Activated CD8-positive, alpha-beta memory T cell treated with anti-CD3 and anti-CD28 coated beads for 4 hours (primary cell): ENCODE measurements around the gene EGFL7.

Experiments used
- DNase-seq, 2 donors: peaks; one replicate each; pipeline ENCODE4 v3.0.0-alpha.2; 2020; ENCODE audit warnings: low read depth in 2 of 2

EGFL7 gene

DNA sequence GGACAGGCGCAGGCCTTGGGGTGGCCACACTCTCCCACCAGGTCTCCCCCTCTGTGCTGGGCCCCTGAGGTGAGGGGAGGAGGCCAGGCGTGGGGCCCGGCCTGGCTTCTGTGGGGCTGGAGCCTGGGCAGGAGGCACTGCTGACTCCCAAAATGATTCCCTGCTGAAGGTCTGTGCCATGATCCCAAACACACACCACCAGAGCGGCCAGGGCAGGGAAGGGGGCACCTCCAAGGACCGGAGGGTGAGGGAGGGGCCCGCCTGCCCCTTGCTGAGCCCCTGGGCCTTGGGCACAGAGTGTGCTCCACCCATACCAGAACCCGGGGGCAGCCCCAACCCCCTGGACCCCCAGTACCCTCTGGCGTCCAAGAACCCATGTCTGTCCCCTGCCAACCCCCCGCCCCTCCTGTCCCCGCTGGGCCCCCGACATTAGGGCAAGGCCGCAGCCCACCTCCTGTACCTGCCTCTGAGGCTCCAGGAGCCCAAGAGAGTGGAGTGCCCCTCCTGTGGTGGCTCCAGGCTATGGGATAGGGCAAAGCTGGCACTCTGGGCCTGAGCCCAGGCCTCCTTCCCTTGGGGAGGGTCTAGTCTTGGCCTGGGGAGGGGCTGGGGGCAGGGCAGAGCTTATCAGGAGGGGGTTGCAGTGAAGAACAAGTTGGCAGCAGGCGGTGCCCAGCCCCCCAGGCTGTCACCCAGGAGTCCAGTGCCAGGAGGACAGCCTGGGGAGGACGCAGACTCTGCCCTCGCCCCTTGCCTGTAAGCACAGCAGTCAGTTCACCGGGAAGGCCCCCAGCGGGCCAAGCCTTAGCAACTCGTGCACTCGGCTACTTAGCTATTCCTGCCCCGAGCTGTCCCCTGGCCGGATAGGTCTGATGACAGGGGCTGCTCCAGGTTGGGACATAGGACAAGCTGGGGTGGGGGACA lies 2.6 kb upstream of the EGFL7 start:
- no peak for DNase-seq

DNA sequence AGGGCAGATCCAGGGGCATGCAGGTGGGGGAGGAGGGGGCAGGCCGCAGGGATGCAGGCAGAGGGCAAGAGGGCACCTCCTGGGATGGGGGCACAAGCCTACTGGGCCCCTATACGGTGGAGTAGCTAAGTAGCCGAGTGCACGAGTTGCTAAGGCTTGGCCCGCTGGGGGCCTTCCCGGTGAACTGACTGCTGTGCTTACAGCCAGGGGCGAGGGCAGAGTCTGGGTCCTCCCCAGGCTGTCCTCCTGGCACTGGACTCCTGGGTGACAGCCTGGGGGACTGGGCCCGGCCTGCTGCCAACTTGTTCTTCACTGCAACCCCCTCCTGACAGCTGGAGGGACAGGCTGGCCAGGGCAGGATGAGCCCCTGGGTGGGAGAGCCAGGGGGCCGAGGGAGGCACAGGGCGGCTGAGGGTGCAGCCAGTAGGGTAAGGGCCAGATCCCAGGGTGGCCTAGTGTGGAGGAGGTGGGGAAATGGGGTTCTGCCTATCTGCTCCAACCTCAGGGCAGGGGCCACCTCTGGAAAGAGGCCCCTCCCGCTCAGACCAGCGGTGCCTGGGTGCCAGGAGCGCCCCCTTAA lies 1.7 kb upstream of the EGFL7 start:
- DNase-seq = no peak

DNA sequence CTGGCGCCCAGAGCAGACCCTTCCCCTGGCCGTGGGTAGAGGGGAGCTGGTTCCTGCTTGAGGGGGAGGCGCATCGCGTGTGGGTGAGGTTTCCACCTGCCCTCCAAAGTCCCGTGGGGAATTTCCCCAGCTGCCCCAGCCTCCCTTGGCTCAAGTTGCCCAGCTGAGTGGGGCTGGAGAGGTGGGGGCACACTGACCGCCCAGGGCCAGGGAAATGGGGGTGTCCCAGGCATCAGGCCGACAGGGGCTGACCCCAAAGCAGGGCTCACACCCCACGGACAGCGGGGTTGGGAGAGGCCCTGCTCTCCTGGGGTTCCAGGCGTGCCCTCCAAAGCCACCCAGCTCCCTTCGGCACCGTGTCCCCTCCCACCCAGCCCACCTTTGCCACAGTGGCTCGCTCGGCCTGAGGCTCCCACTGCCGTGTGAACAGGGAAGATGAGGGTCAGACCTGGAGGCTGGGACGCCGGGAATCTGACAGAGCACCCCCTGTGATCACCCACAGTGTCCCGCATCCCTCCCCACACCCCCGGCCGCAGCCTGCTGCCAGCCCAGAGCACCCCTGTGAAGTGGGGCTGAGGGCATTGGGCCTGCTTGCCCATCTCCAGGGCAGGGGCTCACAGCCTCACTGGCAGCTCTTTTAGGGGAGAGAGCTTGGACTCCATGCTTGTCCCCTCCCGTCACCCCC lies 933 bp upstream of the EGFL7 start:
- DNase-seq = no peak

DNA sequence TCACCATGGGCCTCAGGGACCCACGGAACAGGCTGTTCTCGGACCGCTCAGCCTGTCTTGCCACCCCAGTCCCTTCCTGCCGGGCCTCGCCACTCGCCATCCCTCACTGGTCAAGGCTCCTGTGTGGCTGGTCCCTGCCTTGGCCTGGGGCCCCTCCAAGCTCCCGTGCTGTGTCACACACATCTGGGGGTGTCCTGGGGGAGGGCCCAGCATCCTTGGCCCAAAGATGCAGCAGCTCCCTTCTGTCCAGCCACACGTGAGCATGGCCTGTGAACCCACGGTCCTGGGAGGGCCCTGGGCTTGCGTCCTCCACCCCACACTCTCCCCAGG lies 425 bp upstream of the EGFL7 start:
- no peak for DNase-seq

DNA sequence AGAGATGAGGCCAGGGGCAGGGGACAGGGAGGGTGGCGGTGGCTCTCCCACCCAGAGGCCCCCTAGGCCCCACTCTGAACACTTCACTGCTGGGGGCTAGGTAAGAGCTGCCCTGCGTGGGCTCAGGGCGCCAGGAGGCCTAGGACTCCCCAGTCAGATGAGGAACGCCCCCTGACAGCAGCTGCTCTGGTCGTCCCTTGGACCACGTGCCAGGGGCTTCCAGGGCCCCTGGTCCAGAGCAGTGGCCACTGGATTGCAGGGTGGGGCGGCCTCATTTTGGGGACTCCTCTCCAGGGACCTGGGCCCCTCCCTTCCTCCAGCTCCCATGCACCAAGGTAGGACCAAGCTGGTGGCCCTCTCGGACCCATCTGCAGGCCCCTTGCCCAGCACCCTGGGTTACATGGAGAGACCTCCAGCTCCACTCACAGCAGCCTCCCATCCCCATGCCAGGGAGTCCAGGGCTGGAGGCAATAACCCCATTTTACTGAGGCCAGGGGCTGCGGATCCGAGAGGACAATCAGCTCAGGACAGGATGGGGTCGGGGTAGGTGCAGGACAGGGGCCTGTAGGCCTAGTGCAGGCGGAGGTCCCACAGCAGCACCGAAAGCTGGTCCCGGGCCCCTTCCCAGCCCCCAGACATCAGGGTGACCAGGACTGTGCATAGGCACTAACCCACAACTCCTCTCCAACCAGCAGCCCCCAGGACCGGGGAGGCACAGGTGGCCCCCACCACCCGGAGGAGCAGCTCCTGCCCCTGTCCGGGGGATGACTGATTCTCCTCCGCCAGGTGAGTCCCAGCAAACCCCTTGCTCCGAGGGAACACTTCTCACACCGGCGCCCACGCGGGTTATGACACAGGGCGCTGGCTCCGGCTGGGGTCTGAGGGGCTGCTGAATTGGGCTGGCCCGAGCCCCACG lies 1.5 kb downstream of the EGFL7 start:
- no peak for DNase-seq

DNA sequence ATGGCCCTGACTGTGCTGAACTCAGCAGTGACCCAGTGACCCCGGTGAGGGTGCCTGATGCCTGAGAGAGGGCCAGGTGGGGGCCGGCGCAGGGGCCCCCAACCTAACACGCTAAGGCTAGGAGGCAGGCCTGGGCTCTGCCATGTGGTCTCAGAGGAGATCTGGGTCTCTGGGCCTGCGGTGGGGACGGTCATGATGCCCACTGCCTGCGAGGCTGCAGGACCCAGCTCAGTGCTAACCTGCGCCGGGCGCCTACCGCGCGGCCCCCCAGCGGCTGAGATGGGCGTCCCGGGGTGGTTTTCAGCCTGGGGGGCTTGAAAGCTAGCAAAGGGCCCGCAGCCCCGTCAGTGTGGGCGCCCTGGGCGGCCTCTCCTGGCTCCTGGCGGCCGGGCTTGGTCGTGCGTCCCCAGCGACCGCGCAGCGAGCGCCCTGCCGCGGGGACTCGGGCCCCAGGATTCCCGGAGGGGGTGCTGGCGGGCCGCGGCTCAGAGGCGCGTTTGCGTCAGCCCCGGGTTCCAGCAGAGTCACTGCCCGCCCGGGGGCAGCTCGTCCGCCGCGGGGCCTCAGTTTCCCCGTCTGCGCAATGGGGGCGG lies 2.5 kb downstream of the EGFL7 start:
- no peak for DNase-seq

DNA sequence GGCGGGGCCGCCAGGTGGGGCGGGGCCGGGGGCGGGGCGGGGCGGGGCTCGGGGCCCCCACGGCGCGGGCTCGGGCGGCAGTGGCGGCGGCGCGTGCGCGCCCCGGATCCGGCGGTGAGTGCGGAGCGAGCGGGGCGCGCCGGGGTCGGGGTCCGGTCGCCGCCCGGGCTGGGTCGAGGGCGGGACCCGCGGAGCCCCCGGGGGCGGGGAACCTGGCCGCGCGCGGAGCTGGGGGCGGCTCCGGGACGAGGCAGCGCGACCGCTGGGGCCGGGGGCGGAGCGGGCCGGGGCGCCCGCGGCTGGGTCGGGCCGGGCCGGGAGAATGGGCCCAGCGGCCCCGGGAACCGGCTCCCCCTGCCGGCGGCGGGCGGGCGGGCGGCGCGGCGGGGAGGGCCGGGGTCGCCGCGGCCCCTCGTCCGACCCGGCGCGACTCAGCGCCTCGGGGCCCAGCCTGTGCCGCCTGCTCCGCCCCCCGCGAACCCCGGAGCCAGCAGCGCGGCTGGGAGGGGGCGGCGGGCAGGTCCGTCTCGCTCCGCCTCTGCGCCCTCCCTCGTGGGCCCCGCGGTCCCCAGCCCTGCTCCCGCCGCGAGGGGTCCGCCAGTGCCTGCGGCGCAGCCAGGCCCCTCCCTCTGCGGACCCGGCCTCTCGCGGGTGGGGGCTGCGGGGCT lies 3.1 kb downstream of the EGFL7 start:
- no peak for DNase-seq

DNA sequence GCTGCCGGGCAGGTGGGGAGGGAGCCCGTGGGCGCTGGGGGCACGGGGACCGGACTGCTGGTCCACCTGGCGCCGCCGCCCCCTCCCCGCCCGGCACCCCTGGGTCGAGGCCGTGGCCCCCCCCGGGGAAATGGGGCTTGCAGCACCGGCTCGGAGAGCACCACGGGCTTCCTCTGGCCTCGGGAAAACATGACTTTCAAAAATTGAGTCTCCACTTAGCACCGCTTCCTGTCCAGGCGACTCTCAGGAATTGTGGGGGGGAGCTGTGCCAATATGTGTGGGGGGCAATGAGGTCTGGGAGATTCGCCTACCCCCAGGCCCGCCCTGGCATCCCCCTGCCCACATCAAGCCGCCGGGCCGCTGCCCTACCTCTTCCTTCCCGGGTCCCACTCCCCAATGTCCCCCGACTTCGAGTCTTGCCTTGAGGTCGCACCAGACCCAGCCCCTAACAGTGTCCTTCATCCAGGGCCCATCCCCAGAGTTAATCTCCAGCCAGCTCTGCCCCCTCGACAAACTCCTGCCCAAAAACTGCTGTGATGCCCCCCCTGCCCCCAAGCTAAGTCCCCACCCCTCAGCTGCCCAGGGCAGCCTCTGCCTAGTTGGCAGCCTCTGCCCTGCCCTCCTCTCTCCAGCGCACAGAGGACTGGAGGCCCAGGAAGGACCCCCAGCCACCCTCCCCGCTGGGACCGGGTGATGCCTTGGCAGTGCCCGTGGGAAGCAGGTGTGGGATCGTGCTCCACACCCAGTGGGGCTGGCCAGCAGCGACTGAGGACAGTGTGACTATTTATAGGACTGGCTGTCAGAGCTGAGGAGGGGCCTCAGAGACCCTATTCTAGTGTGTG lies 3.9 kb downstream of the EGFL7 start:
- no peak for DNase-seq

DNA sequence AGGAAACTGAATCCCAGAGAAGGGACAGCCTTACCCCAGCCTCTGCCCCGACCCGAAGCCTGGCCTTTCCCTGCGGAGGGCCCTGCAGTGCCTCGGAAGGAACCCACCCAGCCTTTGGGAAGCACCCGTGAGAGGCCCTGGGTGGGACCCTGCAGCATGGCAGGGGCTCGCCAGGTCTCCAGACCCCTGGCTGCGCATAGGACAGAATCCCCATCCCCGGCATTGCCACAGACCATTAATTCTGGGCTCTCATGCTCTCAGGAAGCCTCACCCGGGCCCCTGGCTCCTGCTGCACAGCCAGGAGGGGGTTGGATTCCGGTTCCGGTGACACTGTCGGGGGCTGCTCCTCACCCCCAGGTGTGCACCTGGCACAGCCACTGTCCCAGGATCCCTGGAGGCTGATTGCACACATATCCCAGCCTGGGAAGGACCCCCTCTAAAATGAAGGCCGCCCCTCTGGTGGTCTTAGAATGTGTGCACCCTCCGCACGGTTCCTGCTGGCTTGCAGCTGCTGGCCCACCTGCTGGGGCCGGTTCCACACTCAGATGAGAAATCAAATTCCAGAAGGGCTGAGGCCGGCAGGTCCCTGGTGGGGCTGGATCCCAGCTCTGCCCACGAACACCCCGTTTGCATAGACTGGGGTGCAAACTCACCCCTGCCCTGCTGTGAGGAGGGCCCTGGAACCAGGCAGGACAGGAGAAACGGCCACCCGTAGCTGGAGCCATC lies 4.7 kb downstream of the EGFL7 start:
- DNase-seq = no peak

DNA sequence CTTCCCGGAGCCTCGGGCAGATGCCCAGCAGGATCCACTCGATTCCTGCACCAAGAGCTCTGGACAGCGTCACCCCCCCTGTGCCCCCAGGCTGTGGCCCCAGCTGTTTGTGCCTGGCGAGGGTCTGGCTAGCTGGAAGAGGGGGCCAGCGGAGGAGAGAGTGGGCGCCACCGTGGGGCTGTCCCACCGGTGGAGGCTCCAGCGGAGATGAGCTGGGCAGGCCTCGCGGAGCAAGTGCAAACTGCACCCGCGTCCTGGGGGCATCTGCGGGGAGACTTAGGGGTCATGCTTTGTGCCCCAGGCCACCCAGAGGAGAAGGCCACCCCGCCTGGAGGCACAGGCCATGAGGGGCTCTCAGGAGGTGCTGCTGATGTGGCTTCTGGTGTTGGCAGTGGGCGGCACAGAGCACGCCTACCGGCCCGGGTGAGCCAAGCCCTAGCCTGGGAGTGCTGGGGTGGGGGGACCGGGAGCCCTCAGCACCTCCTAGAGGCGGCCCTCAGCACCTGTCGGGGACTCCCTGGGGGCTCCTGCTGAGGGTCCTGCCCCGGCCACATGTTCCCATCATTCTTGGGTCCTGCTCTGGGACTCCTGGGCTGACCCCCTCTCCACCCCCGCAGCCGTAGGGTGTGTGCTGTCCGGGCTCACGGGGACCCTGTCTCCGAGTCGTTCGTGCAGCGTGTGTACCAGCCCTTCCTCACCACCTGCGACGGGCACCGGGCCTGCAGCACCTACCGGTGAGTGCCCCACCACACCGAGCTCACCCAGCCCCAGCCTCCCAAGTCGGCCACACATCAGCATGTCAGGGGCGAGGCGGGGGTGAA lies 5.4 kb downstream of the EGFL7 start:
- DNase-seq = no peak

DNA sequence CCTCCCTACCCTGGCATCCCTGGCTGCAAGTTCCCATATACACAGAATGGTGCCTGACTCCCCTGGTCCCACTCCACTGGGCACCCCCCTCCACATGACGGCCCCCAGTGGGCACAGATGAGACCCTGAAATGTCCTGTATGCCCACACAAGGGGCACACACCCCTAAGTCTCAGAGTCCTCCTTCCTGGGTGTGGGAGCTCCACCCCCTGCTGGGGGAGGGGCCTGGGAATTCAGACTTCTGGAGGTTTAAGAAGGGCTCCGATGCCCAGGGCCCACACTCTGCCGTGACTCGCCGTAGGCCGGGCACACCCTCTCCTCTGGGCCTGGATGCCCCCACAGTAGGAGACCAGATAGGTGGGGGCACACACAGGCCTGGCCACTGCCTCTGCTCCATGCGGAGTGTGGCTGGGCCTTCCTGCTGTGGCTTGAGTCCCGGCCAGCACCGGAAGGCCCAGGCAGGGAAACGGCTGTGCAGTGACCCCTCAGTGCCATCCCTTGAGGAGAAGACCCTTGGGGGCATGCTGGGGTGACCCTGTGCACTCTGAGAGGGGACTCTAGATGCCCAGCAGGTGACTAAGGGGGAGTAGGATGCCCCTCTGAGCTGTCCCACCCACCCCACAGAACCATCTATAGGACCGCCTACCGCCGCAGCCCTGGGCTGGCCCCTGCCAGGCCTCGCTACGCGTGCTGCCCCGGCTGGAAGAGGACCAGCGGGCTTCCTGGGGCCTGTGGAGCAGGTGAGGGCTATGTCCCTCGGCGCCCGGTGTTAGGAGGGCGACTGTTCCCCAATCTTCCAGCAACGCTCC lies 6.5 kb downstream of the EGFL7 start:
- no peak for DNase-seq

DNA sequence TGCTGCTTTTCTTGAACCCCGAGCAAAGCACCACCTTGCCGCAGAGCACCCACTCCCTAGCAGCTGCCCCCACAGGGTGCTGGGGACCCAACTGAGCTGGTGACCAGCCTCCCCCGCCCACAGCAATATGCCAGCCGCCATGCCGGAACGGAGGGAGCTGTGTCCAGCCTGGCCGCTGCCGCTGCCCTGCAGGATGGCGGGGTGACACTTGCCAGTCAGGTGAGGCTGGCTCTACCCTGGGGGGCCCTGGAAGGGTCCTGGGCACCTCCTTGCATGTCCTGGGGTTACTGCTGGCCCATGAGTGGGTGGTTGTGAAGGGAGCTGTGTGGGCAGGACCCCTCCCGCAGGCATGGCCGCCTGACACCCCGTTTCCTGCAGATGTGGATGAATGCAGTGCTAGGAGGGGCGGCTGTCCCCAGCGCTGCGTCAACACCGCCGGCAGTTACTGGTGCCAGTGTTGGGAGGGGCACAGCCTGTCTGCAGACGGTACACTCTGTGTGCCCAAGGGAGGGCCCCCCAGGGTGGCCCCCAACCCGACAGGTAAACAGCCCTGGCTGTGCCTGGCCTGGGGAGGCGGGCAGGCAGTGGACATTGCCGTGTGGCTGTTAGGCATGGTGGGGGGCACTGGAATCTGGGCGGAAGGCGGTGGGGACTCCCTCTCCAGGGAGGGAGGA lies 7.2 kb downstream of the EGFL7 start:
- DNase-seq = no peak

DNA sequence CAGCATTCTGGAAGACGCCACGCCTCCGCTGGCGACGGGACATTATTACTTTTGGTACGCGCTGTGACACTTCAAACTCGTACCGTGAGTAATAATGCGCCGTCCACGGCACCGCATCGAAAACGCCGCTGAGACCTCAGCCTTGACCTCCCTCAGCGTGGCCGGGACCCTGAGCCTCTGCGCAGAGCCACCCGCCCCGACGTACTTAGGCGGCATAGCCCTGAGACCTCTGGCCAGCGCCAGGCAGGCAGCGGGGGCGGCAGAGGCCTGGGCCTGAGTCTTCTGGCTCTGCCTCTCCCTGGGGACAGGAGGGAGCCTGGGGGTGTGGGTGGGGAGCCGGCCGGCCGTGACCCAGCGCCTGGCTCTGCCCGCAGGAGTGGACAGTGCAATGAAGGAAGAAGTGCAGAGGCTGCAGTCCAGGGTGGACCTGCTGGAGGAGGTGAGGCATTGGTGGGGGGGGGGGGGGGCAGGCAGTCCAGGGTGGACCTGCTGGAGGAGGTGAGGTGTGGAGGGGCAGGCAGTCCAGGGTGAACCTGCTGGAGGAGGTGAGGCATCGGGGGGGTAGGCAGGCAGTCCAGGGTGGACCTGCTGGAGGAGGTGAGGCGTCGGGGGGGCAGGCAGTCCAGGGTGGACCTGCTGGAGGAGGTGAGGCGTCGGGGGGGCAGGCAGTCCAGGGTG lies 8.0 kb downstream of the EGFL7 start:
- no peak for DNase-seq

DNA sequence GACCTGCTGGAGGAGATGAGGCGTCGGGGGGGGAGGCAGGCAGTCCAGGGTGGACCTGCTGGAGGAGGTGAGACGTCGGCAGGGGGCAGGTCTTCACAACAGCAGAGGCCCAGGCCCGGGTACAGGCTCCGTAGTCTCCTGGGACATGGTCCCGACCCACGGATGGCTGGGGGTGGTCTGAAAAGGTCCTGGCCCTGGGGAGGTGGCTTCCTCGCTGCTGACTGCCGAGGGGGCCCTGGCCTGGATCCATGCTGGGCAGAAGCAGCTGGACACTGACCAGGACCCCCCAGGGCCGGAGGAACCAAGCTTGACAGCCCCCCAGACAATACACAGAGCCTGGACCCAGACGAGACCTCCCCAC lies 8.5 kb downstream of the EGFL7 start:
- DNase-seq = no peak

DNA sequence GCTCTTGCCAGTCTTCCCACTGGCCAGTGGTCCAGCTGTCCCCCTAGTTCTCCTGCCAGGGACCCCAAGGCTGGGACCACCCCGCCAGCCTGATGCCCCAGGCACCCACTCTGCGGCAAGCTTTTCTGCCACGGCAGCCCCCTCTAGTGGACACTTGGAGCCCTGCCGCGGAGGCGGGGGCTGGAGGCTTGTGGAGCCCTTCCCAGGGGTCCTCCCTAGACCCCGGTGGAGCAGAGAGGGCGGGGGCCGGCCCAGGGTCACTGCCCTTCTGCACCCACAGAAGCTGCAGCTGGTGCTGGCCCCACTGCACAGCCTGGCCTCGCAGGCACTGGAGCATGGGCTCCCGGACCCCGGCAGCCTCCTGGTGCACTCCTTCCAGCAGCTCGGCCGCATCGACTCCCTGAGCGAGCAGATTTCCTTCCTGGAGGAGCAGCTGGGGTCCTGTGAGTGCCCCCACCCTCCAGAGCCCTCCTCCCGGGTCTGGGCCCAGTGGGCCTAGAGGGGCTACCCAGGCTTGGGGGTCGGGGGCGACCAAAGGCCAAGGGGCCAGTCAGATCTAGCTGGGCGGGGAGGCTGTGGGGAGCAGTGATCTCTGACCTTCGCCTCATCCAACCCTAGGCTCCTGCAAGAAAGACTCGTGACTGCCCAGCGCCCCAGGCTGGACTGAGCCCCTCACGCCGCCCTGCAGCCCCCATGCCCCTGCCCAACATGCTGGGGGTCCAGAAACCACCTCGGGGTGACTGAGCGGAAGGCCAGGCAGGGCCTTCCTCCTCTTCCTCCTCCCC lies 9.1 kb downstream of the EGFL7 start:
- no peak for DNase-seq
